ENCODE data around the gene WDR55. TPM values are rescaled to one million over a fixed set of nuclear protein-coding genes. Genes with fewer than 3 reads are reported as not detected.

Gene WDR55
- total and polyA plus RNA-seq, 2 experiments from 2014 or later, result 9.6 to 18.0 TPM

GRCh38 chr5:140690376-140690932 lies 25.8 kb downstream of the WDR55 start:
- Histone ChIP-seq H3K79me2 (replicated peaks; ENCODE audit: insufficient read depth) (peaks cover 43% of the 10 kb centered on the region), H2AFZ (peak overlapping the region; percentile 98)
- ATAC-seq, result no peak

More at GRCh38 chr5:140690376-140690932, 25.8 kb downstream of the WDR55 start:
- Mint-ChIP-seq H3K27me3 (ENCODE audit: insufficient read depth, low read depth, poor library complexity) (peaks cover 4% of the 10 kb centered on the region), H3K27ac (peak overlapping the region; percentile 90), H3K9me3 (no peaks in the 10 kb centered on the region), H3K4me1 (peaks cover 6% of the 10 kb centered on the region; the same call in 1 of the 3 replicates), H3K4me3 (peak overlapping the region; percentile 99), H3K36me3 (ENCODE audit: low read depth) (peaks cover 22% of the 10 kb centered on the region)
- H3K4me1 ChIP-seq (ENCODE audit: insufficient read depth), result peaks cover 7% of the 10 kb centered on the region
- H3F3A ChIP-seq (replicated peaks; ENCODE audit: low read depth), result peaks cover 2% of the 10 kb centered on the region; the same call in 1 of the 2 replicates
- peaks cover 22% of the 10 kb centered on the region for H3K36me3 ChIP-seq (ENCODE audit: insufficient read depth)
- no peak for DNase-seq (ENCODE audit: low spot score)
- no peaks in the 10 kb centered on the region for H3K9me2 ChIP-seq (ENCODE audit: insufficient read depth)
- peak overlapping the region; percentile 93 for H3K4me3 ChIP-seq
- H3K4me2 ChIP-seq, result peak overlapping the region; percentile 84
- TF ChIP-seq CREB1 (CRISPR knock-in tag; IDR thresholded peaks at IDR 0.05; ENCODE audit: low read depth), result no peak
- no peak for TF ChIP-seq ZNF462 (CRISPR knock-in tag; IDR thresholded peaks at IDR 0.05)
- no peak for TF ChIP-seq CTCF (conservative IDR thresholded peaks at IDR 0.05; ENCODE audit: low read depth in 2 of 2)
- TF ChIP-seq ZNF331 (CRISPR knock-in tag; IDR thresholded peaks at IDR 0.05; ENCODE audit: low read depth), result no peak
- TF ChIP-seq EZH2phosphoT487 (IDR thresholded peaks at IDR 0.05; ENCODE audit: unreplicated experiment), result no peak
- no peak for TF ChIP-seq ZNF114 (CRISPR knock-in tag; IDR thresholded peaks at IDR 0.05)
- TF ChIP-seq JUNB (IDR thresholded peaks at IDR 0.05; ENCODE audit: unreplicated experiment), result no peak
- no peak for TF ChIP-seq ETS1 (IDR thresholded peaks at IDR 0.05)
- no peaks in the 10 kb centered on the region for H3K27me3 ChIP-seq (ENCODE audit: insufficient read depth)
- no peaks in the 10 kb centered on the region for H4K20me1 ChIP-seq (replicated peaks; ENCODE audit: insufficient read depth)
- no peak overlapping the region for H3K27ac ChIP-seq (ENCODE audit: low read depth)
